Gastrocnemius medialis (tissue), 4 donors: Measurements from ENCODE around the gene PARD3B.

ENCODE experiments used
- CTCF ChIP-seq, 5 experiments: fragments of 450-650 bp in 3 of 5; fragments of 200-600 bp in 2 of 5; sonication (generic) in 2 of 5; IDR thresholded peaks in 4 of 5; conservative IDR thresholded peaks in 1 of 5; 1 replicate in 4 of 5; 2 replicates in 1 of 5; pipeline ENCODE4 v1.5.1; 2016 to 2019; ENCODE audit warnings: antibody characterized with exemption in 5 of 5, mild to moderate bottlenecking in 3 of 5, moderate library complexity in 3 of 5
- POLR2A ChIP-seq, 2 donors: fragments of 450-650 bp; IDR thresholded peaks; one replicate each; pipeline ENCODE4 v1.6.1; 2017; ENCODE audit warnings: antibody characterized with exemption in 2 of 2, mild to moderate bottlenecking in 2 of 2, moderate library complexity in 2 of 2

GRCh38 chr2:205640716-205641115, 1095.4 kb downstream of the PARD3B start:
- TF ChIP-seq CTCF (IDR thresholded peaks at IDR 0.05 in 4 of 5, conservative IDR thresholded peaks at IDR 0.05 in 1 of 5) = no peak
- TF ChIP-seq POLR2A (IDR thresholded peaks at IDR 0.05) = no peak
